Gastrocnemius medialis (tissue), 4 donors: Measurements from ENCODE around the gene TPCN1.

ENCODE experiments used
- CTCF ChIP-seq, 5 experiments: fragments of 450-650 bp in 3 of 5; fragments of 200-600 bp in 2 of 5; sonication (generic) in 2 of 5; IDR thresholded peaks in 4 of 5; conservative IDR thresholded peaks in 1 of 5; 1 replicate in 4 of 5; 2 replicates in 1 of 5; pipeline ENCODE4 v1.5.1; 2016 to 2019; ENCODE audit warnings: antibody characterized with exemption in 5 of 5, mild to moderate bottlenecking in 3 of 5, moderate library complexity in 3 of 5
- POLR2A ChIP-seq, 2 donors: fragments of 450-650 bp; IDR thresholded peaks; one replicate each; pipeline ENCODE4 v1.6.1; 2017; ENCODE audit warnings: antibody characterized with exemption in 2 of 2, mild to moderate bottlenecking in 2 of 2, moderate library complexity in 2 of 2

- no peak for TF ChIP-seq CTCF (IDR thresholded peaks at IDR 0.05 in 4 of 5, conservative IDR thresholded peaks at IDR 0.05 in 1 of 5)
- TF ChIP-seq POLR2A (IDR thresholded peaks at IDR 0.05), result no peak
Measured at GRCh38 chr12:113257564-113257963, 36.3 kb downstream of the TPCN1 start.
